Measurements from ENCODE around the gene TDRD1. TPM values are rescaled to one million over a fixed set of nuclear protein-coding genes. Genes with fewer than 3 reads are reported as not detected.

The TDRD1 gene
- total RNA-seq, 2 donors from 2014 or later: 0.41 TPM; not detected in 1

DNA sequence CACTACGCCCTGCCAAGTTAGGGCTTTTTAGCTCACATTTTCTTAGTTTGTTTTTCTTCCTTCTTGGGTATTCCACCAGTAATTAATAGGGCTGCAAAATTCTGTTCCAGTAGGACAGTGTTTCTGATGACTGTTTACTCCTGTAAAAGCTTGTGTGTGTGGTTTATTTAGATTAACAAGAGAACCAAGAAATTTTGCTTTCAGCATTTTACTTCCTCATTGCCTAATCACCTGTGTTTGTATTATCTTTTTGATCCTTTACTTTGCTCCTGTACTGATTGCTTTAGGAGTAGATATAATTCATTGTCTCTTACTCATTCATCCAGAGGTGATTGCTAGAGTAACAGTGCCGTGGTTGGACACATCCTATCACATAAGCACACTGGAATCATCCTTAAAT is 27.7 kb downstream of the TDRD1 start:
- no peak for ATAC-seq (ENCODE audit: insufficient number of reproducible peaks, low FRiP score, low read depth)
- Histone ChIP-seq H3K36me3 (no peaks in the 10 kb centered on the region), H3K4me3 (no peak overlapping the region), H3K9me3 (no peaks in the 10 kb centered on the region), H3K27ac (no peak overlapping the region), H3K4me1 (ENCODE audit: control insufficient read depth in 1 of 2, low read depth in 2 of 2) (no peaks in the 10 kb centered on the region), H3K27me3 (replicated peaks; ENCODE audit: insufficient read depth) (no peaks in the 10 kb centered on the region)
- no peak for DNase-seq (ENCODE audit: low spot score)
- TF ChIP-seq CTCF (IDR thresholded peaks at IDR 0.05): no peak

DNA sequence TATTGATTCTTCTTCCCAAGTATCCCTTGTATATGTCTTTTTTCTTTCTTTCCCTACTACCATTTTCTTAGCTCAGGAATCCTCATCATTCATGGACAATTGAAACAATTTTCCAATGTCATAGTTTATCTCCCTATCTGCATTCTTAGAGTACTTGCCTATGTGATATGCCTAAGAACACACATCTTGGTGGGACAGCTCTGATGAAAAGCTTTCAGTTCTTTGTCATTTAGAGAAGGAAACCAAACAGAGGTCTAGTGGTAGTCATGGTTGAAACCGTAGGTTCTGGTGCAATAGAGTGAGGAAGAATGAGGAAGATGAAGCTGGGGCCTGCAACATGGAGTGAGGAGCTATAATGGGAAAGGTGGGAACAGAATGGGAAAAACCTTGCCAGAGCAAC is 28.2 kb downstream of the TDRD1 start:
- Histone ChIP-seq H3K27me3 (replicated peaks; ENCODE audit: insufficient read depth) (no peaks in the 10 kb centered on the region), H3K27ac (no peak overlapping the region), H3K9me3 (no peaks in the 10 kb centered on the region), H3K4me3 (no peak overlapping the region), H3K4me1 (ENCODE audit: control insufficient read depth in 1 of 2, low read depth in 2 of 2) (no peaks in the 10 kb centered on the region), H3K36me3 (no peaks in the 10 kb centered on the region)
- ATAC-seq (ENCODE audit: insufficient number of reproducible peaks, low FRiP score, low read depth): no peak
- DNase-seq (ENCODE audit: low spot score): no peak
- TF ChIP-seq CTCF (IDR thresholded peaks at IDR 0.05): no peak

DNA sequence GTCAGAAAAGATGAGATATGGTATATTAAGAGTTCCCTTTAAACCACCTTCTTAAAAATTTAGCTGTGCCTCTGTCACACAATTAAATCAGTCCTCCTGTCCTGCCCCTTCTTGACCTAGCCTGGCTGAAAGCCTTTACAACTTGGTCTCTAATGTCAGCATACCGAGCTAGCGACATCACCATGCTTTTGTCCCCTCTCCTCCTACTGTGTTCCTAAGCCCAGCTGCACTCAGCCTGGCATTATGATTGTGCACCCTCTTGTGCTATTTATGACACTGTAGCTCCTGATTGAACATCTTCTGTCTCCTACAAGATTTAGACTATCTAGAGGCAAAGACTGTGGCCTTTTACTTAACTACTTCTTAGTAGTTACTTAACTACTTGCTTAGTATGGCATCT is 29.2 kb downstream of the TDRD1 start:
- Histone ChIP-seq H3K4me1 (ENCODE audit: control insufficient read depth in 1 of 2, low read depth in 2 of 2) (no peaks in the 10 kb centered on the region), H3K27me3 (replicated peaks; ENCODE audit: insufficient read depth) (no peaks in the 10 kb centered on the region), H3K4me3 (no peak overlapping the region), H3K9me3 (no peaks in the 10 kb centered on the region), H3K36me3 (no peaks in the 10 kb centered on the region), H3K27ac (no peak overlapping the region)
- ATAC-seq (ENCODE audit: insufficient number of reproducible peaks, low FRiP score, low read depth) (no peak), DNase-seq (ENCODE audit: low spot score) (no peak)
- no peak for TF ChIP-seq CTCF (IDR thresholded peaks at IDR 0.05)

- Histone ChIP-seq H3K27ac (no peak overlapping the region), H3K9me3 (no peaks in the 10 kb centered on the region), H3K4me1 (ENCODE audit: control insufficient read depth in 1 of 2, low read depth in 2 of 2) (no peaks in the 10 kb centered on the region), H3K36me3 (no peaks in the 10 kb centered on the region), H3K27me3 (replicated peaks; ENCODE audit: insufficient read depth) (no peaks in the 10 kb centered on the region), H3K4me3 (no peak overlapping the region)
- ATAC-seq (ENCODE audit: insufficient number of reproducible peaks, low FRiP score, low read depth) (no peak), DNase-seq (ENCODE audit: low spot score) (no peak)
- no peak for TF ChIP-seq CTCF (IDR thresholded peaks at IDR 0.05)
Measured at GRCh38 chr10:114212153-114212552, 33.0 kb downstream of the TDRD1 start.

GRCh38 chr10:114215033-114215432 is 35.9 kb downstream of the TDRD1 start:
- no peak for DNase-seq (ENCODE audit: low spot score)
- Histone ChIP-seq H3K27me3 (replicated peaks; ENCODE audit: insufficient read depth) (no peaks in the 10 kb centered on the region), H3K9me3 (no peaks in the 10 kb centered on the region), H3K27ac (no peak overlapping the region), H3K36me3 (no peaks in the 10 kb centered on the region), H3K4me1 (ENCODE audit: control insufficient read depth in 1 of 2, low read depth in 2 of 2) (no peaks in the 10 kb centered on the region), H3K4me3 (no peak overlapping the region)
- ATAC-seq (ENCODE audit: insufficient number of reproducible peaks, low FRiP score, low read depth): no peak
- TF ChIP-seq CTCF (IDR thresholded peaks at IDR 0.05): no peak
